NCI-H748 (cell line): ENCODE measurements around the gene POU6F2.
A peak's percentile ranks its signal among the peaks of the same experiment; 100 is the strongest.

ENCODE experiments used
- DNase-seq: peaks from one replicate; lab custom pipeline; 2025; ENCODE audit not compliant: unreplicated experiment; lab: John Stamatoyannopoulos, UW

The POU6F2 gene

GRCh38 chr7:39105720-39106119 is 128.0 kb downstream of the POU6F2 start:
- no peak for DNase-seq

- no peak for DNase-seq
These were observed 148.1 kb downstream of the POU6F2 start for GRCh38 chr7:39125846-39126245.

- DNase-seq = no peak
These were observed 149.3 kb downstream of the POU6F2 start for GRCh38 chr7:39127058-39127457.

GRCh38 chr7:39128287-39128843 is 150.7 kb downstream of the POU6F2 start:
- DNase-seq = no peak

GRCh38 chr7:39130274-39130673 is 152.6 kb downstream of the POU6F2 start:
- peak; percentile 75 for DNase-seq

GRCh38 chr7:39130857-39131526 is 153.3 kb downstream of the POU6F2 start:
- peak; percentile 90 for DNase-seq

GRCh38 chr7:39132306-39132705 is 154.6 kb downstream of the POU6F2 start:
- DNase-seq = no peak

GRCh38 chr7:39133088-39133487 is 155.4 kb downstream of the POU6F2 start:
- DNase-seq = no peak

GRCh38 chr7:39137480-39137879 is 159.8 kb downstream of the POU6F2 start:
- no peak for DNase-seq

GRCh38 chr7:39142750-39143149 is 165.0 kb downstream of the POU6F2 start:
- no peak for DNase-seq

- DNase-seq = no peak
These were observed 166.7 kb downstream of the POU6F2 start for GRCh38 chr7:39144420-39144819.

GRCh38 chr7:39145283-39145682 is 167.6 kb downstream of the POU6F2 start:
- no peak for DNase-seq

- DNase-seq = no peak
These were observed 168.2 kb downstream of the POU6F2 start for GRCh38 chr7:39145935-39146334.

GRCh38 chr7:39152701-39153100 is 175.0 kb downstream of the POU6F2 start:
- no peak for DNase-seq

- DNase-seq = no peak
These were observed 175.4 kb downstream of the POU6F2 start for GRCh38 chr7:39153113-39153512.

GRCh38 chr7:39153647-39154046 is 175.9 kb downstream of the POU6F2 start:
- no peak for DNase-seq

GRCh38 chr7:39154815-39155214 is 177.1 kb downstream of the POU6F2 start:
- DNase-seq = no peak

- DNase-seq = no peak
These were observed 180.7 kb downstream of the POU6F2 start for GRCh38 chr7:39158367-39158766.

GRCh38 chr7:39161903-39162302 is 184.2 kb downstream of the POU6F2 start:
- DNase-seq = no peak

- no peak for DNase-seq
These were observed 187.2 kb downstream of the POU6F2 start for GRCh38 chr7:39164887-39165286.

- no peak for DNase-seq
These were observed 190.8 kb downstream of the POU6F2 start for GRCh38 chr7:39168403-39169098.

- DNase-seq = no peak
These were observed 194.4 kb downstream of the POU6F2 start for GRCh38 chr7:39172137-39172536.
